ENCODE data around the gene KCND2.

Gene KCND2

DNA sequence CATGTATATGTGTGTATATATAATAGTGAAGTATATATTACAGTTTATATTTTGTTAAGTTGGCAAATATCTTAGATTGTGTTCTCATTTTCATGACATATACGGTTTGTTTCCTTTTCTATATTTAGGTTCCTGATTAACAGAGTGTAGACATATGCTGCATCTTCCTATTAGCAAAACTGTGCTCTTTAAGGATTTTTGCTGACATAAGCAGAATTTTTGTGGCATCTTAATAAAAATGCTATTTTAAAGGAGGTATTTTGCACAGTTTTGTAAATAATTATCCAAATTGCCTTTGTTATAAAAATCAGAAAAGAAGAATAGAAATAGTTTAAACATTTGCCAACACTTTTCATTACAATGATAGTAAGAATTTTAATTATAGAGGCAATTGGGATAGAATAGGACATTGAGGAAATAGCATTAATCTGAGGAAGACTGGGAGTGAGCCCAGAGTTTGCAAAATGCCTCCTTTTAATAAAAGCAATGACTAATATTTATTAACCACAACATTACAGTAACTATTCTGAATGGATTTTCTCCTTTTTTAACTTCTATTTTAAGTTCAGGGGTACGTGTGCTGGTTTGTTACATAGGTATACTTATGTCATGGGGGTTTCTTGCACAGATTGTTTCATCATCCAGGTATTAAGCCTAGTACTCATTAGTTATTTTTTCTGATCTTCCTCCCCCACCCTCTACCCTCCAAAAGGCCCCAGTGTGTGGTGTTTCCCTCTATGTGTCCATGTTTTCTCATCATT lies 38.2 kb downstream of the KCND2 start:
- DNase-seq (ENCODE audit: low spot score) = no peak

DNA sequence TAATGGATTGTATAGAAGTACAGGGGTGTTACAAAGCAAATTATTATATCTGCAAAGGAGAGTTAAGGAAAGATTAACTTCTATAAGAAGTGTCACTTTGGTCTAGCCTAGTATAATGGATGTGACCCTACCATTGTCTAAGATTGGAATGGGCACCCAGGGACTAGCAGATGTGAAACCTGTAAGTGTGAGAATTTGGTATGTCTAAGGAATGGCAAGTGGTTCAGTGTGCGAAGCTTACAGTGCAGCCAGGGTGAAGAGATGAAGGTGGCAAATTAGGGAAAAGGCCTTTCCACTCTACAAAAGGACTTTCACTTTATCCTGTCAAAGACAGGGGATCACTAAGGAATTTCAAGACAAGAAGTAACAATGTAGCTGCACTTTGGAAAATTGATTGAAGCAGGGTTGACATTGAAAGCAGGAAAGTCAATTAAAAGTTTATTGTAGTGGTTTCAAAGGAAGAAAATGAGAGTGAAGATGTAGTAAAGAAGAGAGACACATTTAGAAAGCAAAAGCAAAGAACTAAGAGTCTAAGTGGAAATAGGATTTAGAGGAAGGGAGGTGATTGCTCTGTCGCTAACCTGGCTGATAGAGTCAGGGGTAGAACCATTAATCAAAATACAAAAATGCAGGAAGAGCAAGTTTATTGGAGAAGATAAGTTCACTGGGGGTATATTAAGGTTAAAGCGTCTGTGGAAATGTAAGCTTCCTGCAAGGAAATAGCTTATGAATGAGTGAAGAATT lies 47.4 kb downstream of the KCND2 start:
- no peak for DNase-seq (ENCODE audit: low spot score)

DNA sequence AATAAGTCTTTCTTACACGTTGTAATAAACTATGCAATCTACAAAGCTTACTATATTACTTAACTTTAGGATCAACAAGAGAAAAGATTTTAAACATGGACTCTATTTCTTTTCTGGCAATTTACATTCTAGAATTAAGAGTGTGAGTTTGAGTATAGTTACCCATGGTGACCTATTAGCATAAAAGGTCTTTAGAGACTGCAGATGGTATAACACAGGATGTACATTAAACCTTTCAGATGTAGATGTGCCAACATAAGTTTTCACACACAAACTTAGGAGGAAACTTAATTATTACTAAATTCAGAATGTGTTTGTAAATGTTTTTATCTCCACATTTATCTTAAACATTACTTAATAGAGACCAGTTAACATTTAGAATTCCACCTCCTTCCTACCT lies 54.1 kb downstream of the KCND2 start:
- DNase-seq (ENCODE audit: low spot score) = no peak

DNA sequence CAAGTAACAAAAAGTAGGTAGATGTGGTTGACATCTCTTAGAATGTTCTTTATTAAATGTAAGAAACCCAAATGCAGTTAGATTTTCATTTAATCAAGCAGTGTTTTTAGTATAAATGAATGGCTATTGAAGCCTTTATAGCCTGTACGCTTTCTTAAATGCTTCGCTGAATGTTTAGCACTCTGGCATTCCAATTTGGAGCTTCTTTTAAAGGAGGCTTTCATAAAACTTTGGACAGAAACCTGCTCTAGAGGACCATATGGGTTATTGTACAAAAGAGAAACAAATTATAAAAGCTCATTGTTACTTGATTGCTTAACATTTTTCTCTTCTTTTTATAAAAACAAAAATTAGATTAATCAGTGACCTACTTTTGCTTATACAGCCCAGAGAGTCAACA lies 59.5 kb downstream of the KCND2 start:
- DNase-seq (ENCODE audit: low spot score) = no peak

DNA sequence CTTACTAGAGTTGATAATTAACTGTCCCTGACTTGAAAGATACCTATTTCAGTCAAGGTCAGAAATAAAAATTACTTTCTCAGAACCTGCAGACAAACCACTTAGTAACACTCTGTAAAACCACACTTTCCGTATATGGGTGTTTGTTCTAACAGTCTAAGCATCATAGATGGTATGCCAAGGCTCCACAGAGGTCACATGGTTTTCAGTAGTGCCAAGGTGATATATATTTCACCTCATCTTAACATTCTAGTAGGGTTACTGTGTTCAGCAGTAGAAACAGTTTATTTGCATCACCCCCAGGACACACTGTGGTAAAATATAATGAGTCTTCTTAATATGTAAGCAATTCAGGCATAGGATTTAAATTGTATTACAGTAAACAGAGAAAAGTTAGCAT lies 61.5 kb downstream of the KCND2 start:
- no peak for DNase-seq (ENCODE audit: low spot score)

DNA sequence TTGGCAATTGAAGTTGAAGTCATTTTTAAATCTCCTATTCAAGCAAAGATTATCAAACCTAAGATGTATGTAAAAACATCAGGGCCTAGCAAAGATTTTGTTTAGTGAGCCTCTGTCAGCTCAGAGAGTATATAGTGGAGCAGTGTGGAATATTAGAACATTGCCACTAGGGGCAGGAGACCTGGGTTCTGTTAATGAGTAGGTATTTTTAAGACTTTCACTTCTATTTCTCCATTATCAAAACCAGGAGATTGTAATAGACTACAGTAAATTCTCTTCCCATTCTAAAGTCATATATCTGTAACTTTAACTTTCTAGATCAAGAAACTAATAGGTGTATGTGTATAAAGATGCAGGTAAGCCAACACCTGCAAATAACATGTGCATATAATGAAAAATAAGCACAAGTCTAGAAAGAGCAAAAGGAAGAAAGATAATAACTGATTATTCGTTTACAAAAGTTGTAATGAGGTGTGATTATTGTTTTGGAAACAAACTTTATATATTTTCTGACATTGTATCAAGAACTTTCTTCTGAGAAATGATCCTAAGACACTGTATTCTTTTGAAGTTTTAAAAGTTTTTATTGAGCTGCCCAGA lies 64.4 kb downstream of the KCND2 start:
- peak; percentile 10 for DNase-seq (ENCODE audit: low spot score)

DNA sequence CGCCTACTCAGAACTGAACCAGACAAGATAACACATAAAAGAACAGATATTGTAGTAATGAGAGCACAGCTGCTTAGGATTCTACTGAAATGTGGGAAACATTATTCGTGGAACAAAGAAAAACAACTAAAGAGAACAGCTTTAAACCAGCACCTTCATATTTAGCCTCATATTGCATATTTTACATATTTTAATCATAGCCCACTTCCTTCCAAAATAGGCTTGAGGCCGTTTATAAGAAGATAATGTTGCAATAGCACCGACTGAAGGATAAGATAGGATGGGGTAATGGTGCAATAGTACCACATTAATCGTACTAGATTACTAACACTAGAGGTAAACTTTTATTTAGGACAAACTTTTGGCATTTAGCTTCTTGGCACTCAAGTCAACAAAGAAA lies 71.3 kb downstream of the KCND2 start:
- no peak for DNase-seq (ENCODE audit: low spot score)

DNA sequence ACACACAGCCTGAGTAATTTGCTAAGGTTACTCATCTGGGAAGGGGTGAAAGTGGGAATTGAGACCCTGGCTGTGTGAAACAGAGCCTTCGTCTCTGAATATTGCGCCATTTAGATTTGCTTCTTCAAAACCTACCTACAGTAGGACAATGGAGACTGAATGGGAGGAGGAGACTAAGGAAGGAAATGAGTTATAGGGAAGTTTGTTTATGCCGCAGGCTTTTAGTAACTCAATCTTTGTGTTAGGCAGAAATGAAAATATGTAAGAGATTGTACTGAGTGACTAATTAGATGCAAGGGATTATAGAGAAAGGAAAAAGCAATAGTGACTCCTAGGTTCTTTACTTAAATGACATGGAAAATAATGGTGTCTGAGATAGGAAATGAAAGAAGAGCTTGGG lies 80.2 kb downstream of the KCND2 start:
- no peak for DNase-seq (ENCODE audit: low spot score)

DNA sequence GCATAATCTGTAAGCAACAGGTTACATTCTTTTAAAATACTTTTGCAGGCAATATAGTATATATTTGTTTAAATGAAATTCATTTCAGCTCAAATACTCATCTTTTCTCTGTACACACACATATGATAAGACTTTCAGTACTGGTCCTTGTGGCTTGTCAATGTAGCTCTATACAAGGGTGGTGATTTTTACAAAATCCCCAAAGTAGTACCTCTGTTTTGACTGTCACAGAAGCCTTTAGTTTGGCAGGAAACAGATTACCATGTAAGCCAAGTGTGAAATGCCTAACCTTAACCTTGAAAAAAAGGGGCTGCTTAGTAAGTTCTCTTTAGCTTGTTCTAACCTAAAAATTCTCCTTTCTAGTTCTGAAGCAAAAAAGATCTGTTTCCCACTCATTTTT lies 87.9 kb downstream of the KCND2 start:
- DNase-seq (ENCODE audit: low spot score) = no peak

DNA sequence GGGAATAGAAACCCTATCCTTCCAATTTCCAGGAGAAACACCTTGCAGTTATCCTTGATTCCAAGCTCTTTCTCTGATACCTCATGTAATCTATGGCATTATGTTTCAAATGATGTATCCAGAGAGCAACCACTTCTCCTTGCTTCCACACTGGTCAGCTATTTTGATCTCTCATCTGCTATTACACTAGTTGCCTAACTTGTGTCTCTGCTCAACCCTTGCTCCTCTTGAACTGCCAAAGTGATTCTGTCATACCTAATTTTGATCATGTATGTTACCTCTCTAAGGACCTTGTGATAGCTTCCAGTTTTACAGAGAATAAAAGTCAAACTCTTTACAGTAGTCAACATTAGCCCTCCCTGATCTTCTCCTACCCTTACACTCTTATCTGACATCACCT lies 90.4 kb downstream of the KCND2 start:
- no peak for DNase-seq (ENCODE audit: low spot score)

DNA sequence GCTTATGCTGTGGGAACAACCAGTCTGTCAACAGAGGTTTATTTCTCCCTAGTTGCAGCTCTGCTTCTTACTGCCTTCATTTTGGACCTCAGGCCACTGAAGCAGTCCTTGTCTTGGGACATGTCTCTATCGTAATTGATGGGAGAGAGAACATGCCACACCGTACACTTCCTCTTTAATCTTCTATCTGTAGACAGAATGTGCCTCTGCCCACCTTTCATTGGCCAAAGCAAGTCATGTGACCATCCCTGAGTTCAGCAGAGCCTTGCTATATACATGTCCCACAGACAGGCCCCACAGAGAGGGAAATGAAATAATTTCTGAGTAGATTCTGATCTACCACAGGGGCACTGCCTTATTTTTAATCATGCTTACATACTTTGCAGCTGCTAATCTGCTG lies 98.0 kb downstream of the KCND2 start:
- DNase-seq (ENCODE audit: low spot score) = no peak

DNA sequence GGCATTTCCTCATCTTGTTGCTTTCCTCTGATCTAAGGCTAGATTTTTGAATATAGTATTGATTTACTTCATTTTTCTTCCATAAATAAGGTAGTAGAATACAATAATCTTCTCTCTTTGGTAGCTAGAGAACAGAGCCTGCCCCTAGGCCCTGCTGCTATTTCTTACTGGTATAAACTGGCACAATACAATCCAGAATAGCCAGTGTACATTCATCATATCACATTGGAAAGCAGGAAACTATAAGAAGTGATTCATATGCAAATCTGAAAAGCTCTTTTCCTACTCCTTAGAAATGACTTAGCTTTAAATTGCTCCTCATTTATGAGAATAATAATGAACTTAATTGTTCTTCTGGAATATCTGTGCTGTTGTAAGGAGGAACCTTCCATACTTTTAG lies 100.2 kb downstream of the KCND2 start:
- DNase-seq (ENCODE audit: low spot score) = no peak

DNA sequence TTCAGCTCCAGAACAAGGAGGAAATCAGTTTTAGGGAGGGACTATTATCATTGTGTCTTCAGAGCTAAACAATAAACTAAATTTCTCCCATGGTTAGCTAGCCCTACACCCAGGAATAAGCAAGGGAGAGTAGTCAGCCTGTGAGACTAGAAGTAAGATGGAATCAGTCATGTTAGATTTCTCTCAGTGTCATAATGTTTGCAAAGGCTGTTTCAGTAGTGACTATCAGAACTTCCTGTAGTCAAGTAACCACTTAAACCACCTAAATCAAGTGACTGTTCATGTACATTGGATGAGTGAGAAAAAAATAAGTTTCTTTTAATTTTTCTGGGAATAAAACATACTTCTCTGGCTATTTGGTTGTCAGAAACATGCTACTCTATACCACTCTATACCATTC lies 121.6 kb downstream of the KCND2 start:
- no peak for DNase-seq (ENCODE audit: low spot score)

DNA sequence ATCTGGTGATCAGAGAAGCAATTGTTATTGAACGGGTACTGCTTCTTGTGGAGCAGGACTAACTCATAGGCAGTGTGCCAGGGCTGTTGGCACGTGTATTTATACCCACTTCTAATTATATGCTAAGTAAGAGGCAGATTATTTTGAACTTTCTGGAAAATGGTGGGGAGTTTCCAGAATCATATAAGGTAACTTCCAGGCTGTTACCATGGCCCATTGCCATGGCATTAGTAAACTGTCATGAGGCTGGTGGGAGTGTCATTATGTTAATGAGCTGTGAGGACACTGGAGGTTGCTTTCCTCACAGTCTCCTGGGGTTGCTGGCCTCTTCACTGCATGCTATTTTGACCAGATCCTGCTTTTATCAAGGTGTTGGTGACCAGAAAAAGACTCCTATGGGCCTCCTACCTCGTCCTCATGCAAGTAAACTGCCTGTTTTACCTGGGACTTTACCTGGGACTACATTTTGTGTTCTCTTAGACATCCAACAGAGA lies 122.6 kb downstream of the KCND2 start:
- no peak for DNase-seq (ENCODE audit: low spot score)

DNA sequence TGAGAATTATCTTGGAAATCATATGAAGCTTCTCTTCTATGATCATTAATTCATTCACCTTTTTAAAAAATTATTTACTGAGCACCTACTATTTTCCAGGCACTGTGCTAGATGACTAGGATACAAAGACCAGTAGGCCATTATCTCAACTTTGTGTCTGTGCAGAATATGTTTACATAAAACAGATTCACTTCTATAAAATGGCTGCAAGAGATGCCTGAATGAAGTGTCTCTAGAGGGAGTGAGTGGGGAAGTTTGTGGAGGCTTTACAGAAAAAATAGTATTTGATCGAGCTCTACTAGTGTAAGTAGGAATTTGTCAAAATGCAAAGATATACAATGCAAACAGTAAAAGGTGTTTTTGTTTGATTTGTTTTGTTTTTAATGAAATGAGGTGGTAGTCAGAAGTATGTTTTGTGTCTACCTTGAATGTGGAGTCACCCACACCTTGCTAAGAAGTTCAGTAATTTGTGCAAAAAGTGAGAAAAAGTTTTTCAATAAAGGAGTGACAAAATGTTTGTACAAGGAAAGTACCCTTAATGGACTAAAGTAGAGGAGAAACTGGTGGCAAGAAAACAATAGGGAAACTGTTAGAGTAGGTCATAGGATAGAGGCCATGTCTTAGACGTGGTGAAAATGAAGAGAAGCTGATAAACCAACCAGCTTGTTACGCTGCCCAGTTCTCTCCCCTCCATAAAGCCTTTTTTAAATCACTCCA lies 125.5 kb downstream of the KCND2 start:
- DNase-seq (ENCODE audit: low spot score) = no peak

DNA sequence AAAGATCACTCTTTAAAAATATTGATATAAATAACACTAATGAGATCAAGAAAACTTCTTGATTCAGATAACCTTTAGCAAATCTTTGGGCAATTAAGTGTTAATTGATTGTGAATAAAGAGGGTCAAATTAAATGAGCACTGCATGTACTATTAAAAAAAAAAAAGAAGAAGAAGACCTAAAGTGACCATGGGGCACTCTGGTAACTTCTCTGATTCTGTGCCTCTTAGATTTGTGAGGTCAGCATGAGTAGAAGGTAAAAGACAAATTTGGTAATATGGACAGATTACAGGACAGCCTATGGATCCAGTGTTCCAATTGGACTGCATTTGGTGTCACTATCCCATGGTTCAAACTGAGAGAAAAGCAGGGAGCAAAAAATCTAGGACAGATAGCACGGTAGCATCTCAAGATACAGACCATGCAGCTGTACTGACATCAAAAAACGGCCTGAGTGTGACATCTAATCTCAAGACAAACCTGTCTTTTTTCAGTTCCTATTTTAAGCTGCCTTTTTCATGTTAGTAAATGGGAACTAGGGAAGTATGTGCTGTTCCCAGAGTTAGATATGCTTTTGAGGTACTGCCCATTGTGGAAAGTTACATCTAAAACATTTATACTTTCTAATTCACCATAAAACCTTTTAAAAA lies 128.0 kb downstream of the KCND2 start:
- no peak for DNase-seq (ENCODE audit: low spot score)

DNA sequence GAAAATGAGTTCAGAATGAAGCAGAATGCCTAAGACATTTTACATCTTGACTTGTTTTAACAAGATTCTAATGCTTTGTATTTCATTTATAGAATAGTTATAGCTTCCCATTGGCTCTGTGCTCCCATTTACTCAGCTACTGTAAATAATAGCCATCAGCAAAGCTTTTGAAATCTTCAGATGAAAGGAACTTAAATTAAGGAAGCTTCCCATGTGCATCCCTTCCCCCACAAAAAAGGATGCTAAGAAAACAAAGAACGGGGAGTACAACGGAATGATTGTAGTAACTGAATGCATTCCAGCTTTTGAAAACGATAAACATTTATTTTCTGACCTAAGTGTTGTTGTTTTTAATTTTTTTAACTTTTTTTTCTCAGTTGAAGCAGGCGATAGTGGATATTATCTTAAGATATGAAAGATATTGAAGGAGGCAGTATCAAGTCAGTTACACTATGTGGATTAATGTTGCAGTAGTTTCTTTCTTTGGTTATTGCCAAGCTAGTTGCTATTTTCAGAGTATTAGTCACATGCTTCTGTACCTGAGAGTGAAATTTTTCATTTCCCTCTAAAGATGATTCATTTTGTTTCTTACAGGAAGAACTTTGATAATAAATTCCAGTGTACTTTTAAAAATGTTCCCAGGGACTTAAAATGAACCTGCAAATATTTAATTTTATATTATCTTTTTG lies 129.2 kb downstream of the KCND2 start:
- no peak for DNase-seq (ENCODE audit: low spot score)

DNA sequence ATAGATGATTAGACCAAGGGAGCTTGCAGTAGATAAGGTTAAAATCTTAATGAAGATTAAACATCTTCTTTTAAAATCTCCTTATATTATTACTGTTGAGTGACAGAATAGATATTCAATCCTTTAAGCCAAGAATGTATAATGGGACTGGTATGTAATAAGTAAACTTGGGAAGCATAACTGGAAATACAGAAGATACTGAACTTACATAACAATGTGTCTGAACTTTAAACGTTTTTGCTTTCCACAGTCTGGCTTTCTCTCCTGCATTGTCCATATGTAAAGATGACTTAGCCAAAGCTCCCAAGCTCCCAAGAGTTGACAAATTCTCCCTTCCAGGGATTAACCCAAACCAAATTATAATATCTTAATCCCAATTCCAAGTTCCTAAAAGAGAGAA lies 129.8 kb downstream of the KCND2 start:
- no peak for DNase-seq (ENCODE audit: low spot score)

DNA sequence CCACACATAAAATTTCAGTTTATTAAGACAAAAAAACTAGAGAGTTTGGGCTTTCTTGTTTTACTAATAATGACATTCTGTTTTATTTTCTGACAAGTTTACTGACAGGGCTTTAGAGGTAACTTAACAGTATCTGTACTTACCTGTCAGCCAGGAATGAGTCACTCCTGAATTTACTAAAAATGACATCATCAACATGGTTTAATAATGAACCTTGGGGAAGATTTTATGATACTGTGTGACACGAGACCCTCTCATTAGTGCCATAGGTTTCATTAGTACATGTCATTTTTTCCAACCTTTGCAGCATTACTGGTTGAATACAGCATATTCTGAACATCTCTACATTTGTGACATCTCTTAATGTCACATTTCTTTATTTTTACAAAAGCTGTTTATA lies 131.1 kb downstream of the KCND2 start:
- no peak for DNase-seq (ENCODE audit: low spot score)

DNA sequence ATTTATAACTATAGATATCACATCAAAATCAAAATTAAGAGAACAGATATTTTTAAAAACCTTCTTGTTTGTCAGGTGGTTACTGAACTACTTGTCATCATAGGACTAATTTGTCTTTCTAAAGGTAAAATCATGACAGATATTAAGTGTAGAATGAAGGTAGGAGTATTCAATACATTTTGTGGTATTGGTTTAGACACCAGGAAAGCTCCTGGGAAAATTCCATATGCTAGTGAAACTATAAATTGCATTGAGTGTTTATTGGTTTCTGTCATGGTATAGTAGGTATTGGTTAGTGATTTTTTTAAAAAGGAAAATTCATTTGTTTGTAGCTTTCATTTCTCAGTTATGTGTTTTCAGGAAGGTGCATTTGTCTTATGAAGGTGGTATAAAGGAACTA lies 132.7 kb downstream of the KCND2 start:
- DNase-seq (ENCODE audit: low spot score) = no peak

DNA sequence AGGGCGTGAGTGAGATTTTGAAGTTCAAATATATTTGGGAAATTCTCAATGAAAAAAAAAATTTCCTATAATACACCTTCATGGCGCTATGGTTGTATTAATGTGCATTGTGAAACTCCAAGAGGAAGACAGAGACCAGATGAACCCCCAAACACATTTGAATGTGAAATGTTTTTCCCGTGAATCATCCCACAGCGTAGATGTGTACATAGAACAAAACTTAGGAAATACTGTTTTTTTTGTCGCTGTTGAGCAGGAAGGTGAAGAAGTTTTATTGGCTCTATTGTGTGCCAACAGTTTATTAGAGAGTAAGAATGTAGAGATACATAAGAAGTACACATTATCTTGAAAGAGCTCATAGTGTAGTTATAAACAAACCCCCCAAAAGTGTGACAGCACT lies 134.0 kb downstream of the KCND2 start:
- DNase-seq (ENCODE audit: low spot score) = no peak

Measured in HuH-7 (cell line).